ENCODE measurements around the gene STXBP5L.
"Not testable (repeated sequence)": the region's sequence is repeated elsewhere in the genome, so short reads cannot be mapped to it uniquely, and the experiment has no call there.

STXBP5L gene

GRCh38 chr3:120908030-120908794, at the start of gene STXBP5L:
Gene STXBP5L (plus strand): TSS chr3:120908205. CDS start chr3:120909579, 1,374 bp downstream.
- Histone ChIP-seq H3K27me3 (ENCODE audit: control insufficient read depth in 1 of 2, insufficient read depth in 2 of 2, low read length in 2 of 2) (peaks cover 0 to 21% of the 10 kb centered on the region in 2 donors), H3K27ac (ENCODE audit: low read length) (no peak within 1 kb of the TSS), H3K4me3 (ENCODE audit: low read length in 2 of 2) (peak within 1 kb of the TSS; percentile 62 to 73), H3K36me3 (ENCODE audit: control insufficient read depth in 2 of 2, insufficient read depth in 2 of 2, low read length in 2 of 2) (no peaks in the 10 kb centered on the region), H3K9me3 (ENCODE audit: control insufficient read depth in 2 of 2, low read length in 2 of 2) (no peaks in the 10 kb centered on the region), H3K9ac (ENCODE audit: low read length in 2 of 2) (peak within 1 kb of the TSS in 1 of 2 donors; percentile 22), H3K4me1 (ENCODE audit: control insufficient read depth, insufficient read depth, low read length) (no peaks in the 10 kb centered on the region)

- H3K4me3 ChIP-seq (ENCODE audit: low read length in 2 of 2): no peak overlapping the region
Observed at GRCh38 chr3:120858521-120858920, 49.5 kb upstream of the STXBP5L start.

GRCh38 chr3:120864541-120864940, 43.5 kb upstream of the STXBP5L start:
- Histone ChIP-seq H3K4me1 (ENCODE audit: control insufficient read depth, insufficient read depth, low read length) (no peaks in the 10 kb centered on the region), H3K4me3 (ENCODE audit: low read length in 2 of 2) (no peak overlapping the region), H3K27me3 (ENCODE audit: control insufficient read depth in 1 of 2, insufficient read depth in 2 of 2, low read length in 2 of 2) (no peaks in the 10 kb centered on the region), H3K9ac (ENCODE audit: low read length in 2 of 2) (no peak overlapping the region), H3K36me3 (ENCODE audit: control insufficient read depth in 2 of 2, insufficient read depth in 2 of 2, low read length in 2 of 2) (no peaks in the 10 kb centered on the region), H3K27ac (ENCODE audit: low read length) (no peak overlapping the region), H3K9me3 (ENCODE audit: control insufficient read depth in 2 of 2, low read length in 2 of 2) (no peaks in the 10 kb centered on the region)

More at GRCh38 chr3:120858521-120858920, 49.5 kb upstream of the STXBP5L start:
- no peaks in the 10 kb centered on the region for H3K36me3 ChIP-seq (ENCODE audit: control insufficient read depth in 2 of 2, insufficient read depth in 2 of 2, low read length in 2 of 2)
- no peak overlapping the region for H3K27ac ChIP-seq (ENCODE audit: low read length)
- no peaks in the 10 kb centered on the region for H3K27me3 ChIP-seq (ENCODE audit: control insufficient read depth in 1 of 2, insufficient read depth in 2 of 2, low read length in 2 of 2)
- H3K9ac ChIP-seq (ENCODE audit: low read length in 2 of 2): no peak overlapping the region
- peaks cover 2% of the 10 kb centered on the region for H3K4me1 ChIP-seq (ENCODE audit: control insufficient read depth, insufficient read depth, low read length)
- no peaks in the 10 kb centered on the region for H3K9me3 ChIP-seq (ENCODE audit: control insufficient read depth in 2 of 2, low read length in 2 of 2)

- Histone ChIP-seq H3K9me3 (ENCODE audit: control insufficient read depth in 2 of 2, low read length in 2 of 2) (no peaks in the 10 kb centered on the region), H3K36me3 (ENCODE audit: control insufficient read depth in 2 of 2, insufficient read depth in 2 of 2, low read length in 2 of 2) (no peaks in the 10 kb centered on the region), H3K27me3 (ENCODE audit: control insufficient read depth in 1 of 2, insufficient read depth in 2 of 2, low read length in 2 of 2) (no peaks in the 10 kb centered on the region), H3K9ac (ENCODE audit: low read length in 2 of 2) (no peak overlapping the region), H3K4me1 (ENCODE audit: control insufficient read depth, insufficient read depth, low read length) (no peaks in the 10 kb centered on the region), H3K27ac (ENCODE audit: low read length) (no peak overlapping the region), H3K4me3 (ENCODE audit: low read length in 2 of 2) (no peak overlapping the region)
Observed at GRCh38 chr3:120875507-120875906, 32.5 kb upstream of the STXBP5L start.

GRCh38 chr3:120875989-120876388, 32.0 kb upstream of the STXBP5L start:
- no peaks in the 10 kb centered on the region for H3K9me3 ChIP-seq (ENCODE audit: control insufficient read depth in 2 of 2, low read length in 2 of 2)
- H3K9ac ChIP-seq (ENCODE audit: low read length in 2 of 2): no peak overlapping the region
- H3K36me3 ChIP-seq (ENCODE audit: control insufficient read depth in 2 of 2, insufficient read depth in 2 of 2, low read length in 2 of 2): no peaks in the 10 kb centered on the region
- no peaks in the 10 kb centered on the region for H3K27me3 ChIP-seq (ENCODE audit: control insufficient read depth in 1 of 2, insufficient read depth in 2 of 2, low read length in 2 of 2)
- no peak overlapping the region for H3K27ac ChIP-seq (ENCODE audit: low read length)
- no peaks in the 10 kb centered on the region for H3K4me1 ChIP-seq (ENCODE audit: control insufficient read depth, insufficient read depth, low read length)
- H3K4me3 ChIP-seq (ENCODE audit: low read length in 2 of 2): no peak overlapping the region

GRCh38 chr3:120879411-120879810, 28.6 kb upstream of the STXBP5L start:
- Histone ChIP-seq H3K27ac (ENCODE audit: low read length) (no peak overlapping the region), H3K4me3 (ENCODE audit: low read length in 2 of 2) (no peak overlapping the region), H3K4me1 (ENCODE audit: control insufficient read depth, insufficient read depth, low read length) (no peaks in the 10 kb centered on the region), H3K9ac (ENCODE audit: low read length in 2 of 2) (no peak overlapping the region), H3K9me3 (ENCODE audit: control insufficient read depth in 2 of 2, low read length in 2 of 2) (no peaks in the 10 kb centered on the region), H3K36me3 (ENCODE audit: control insufficient read depth in 2 of 2, insufficient read depth in 2 of 2, low read length in 2 of 2) (no peaks in the 10 kb centered on the region), H3K27me3 (ENCODE audit: control insufficient read depth in 1 of 2, insufficient read depth in 2 of 2, low read length in 2 of 2) (no peaks in the 10 kb centered on the region)

GRCh38 chr3:120892921-120893320, 15.1 kb upstream of the STXBP5L start:
- H3K36me3 ChIP-seq (ENCODE audit: control insufficient read depth in 2 of 2, insufficient read depth in 2 of 2, low read length in 2 of 2): no peaks in the 10 kb centered on the region
- no peaks in the 10 kb centered on the region for H3K4me1 ChIP-seq (ENCODE audit: control insufficient read depth, insufficient read depth, low read length)
- H3K4me3 ChIP-seq (ENCODE audit: low read length in 2 of 2): no peak overlapping the region
- H3K9me3 ChIP-seq (ENCODE audit: control insufficient read depth in 2 of 2, low read length in 2 of 2): no peaks in the 10 kb centered on the region
- H3K9ac ChIP-seq (ENCODE audit: low read length in 2 of 2): no peak overlapping the region
- no peaks in the 10 kb centered on the region for H3K27me3 ChIP-seq (ENCODE audit: control insufficient read depth in 1 of 2, insufficient read depth in 2 of 2, low read length in 2 of 2)
- H3K27ac ChIP-seq (ENCODE audit: low read length): no peak overlapping the region

GRCh38 chr3:120894316-120895057, 13.5 kb upstream of the STXBP5L start:
- no peak overlapping the region for H3K27ac ChIP-seq (ENCODE audit: low read length)
- no peak overlapping the region for H3K9ac ChIP-seq (ENCODE audit: low read length in 2 of 2)
- no peaks in the 10 kb centered on the region for H3K4me1 ChIP-seq (ENCODE audit: control insufficient read depth, insufficient read depth, low read length)
- H3K9me3 ChIP-seq (ENCODE audit: control insufficient read depth in 2 of 2, low read length in 2 of 2): no peaks in the 10 kb centered on the region
- H3K27me3 ChIP-seq (ENCODE audit: control insufficient read depth in 1 of 2, insufficient read depth in 2 of 2, low read length in 2 of 2): no peaks in the 10 kb centered on the region
- H3K36me3 ChIP-seq (ENCODE audit: control insufficient read depth in 2 of 2, insufficient read depth in 2 of 2, low read length in 2 of 2): no peaks in the 10 kb centered on the region
- no peak overlapping the region for H3K4me3 ChIP-seq (ENCODE audit: low read length in 2 of 2)

- not testable (repeated sequence) for H3K9ac ChIP-seq (ENCODE audit: low read length in 2 of 2); H3K4me3 ChIP-seq (ENCODE audit: low read length in 2 of 2)
Observed at GRCh38 chr3:120901716-120902115, 6.3 kb upstream of the STXBP5L start.

GRCh38 chr3:120903221-120903620, 4.8 kb upstream of the STXBP5L start:
- H3K36me3 ChIP-seq (ENCODE audit: control insufficient read depth in 2 of 2, insufficient read depth in 2 of 2, low read length in 2 of 2): no peaks in the 10 kb centered on the region
- no peaks in the 10 kb centered on the region for H3K4me1 ChIP-seq (ENCODE audit: control insufficient read depth, insufficient read depth, low read length)
- H3K9me3 ChIP-seq (ENCODE audit: control insufficient read depth in 2 of 2, low read length in 2 of 2): no peaks in the 10 kb centered on the region
- H3K4me3 ChIP-seq (ENCODE audit: low read length in 2 of 2): no peak overlapping the region
- H3K9ac ChIP-seq (ENCODE audit: low read length in 2 of 2): no peak overlapping the region
- H3K27me3 ChIP-seq (ENCODE audit: control insufficient read depth in 1 of 2, insufficient read depth in 2 of 2, low read length in 2 of 2): peaks cover 0 to 5% of the 10 kb centered on the region in 2 donors
- no peak overlapping the region for H3K27ac ChIP-seq (ENCODE audit: low read length)

More at GRCh38 chr3:120901716-120902115, 6.3 kb upstream of the STXBP5L start:
- not testable (repeated sequence) for H3K4me1 ChIP-seq (ENCODE audit: control insufficient read depth, insufficient read depth, low read length); H3K36me3 ChIP-seq (ENCODE audit: control insufficient read depth in 2 of 2, insufficient read depth in 2 of 2, low read length in 2 of 2); H3K9me3 ChIP-seq (ENCODE audit: control insufficient read depth in 2 of 2, low read length in 2 of 2); H3K27ac ChIP-seq (ENCODE audit: low read length); H3K27me3 ChIP-seq (ENCODE audit: control insufficient read depth in 1 of 2, insufficient read depth in 2 of 2, low read length in 2 of 2)

- no peaks in the 10 kb centered on the region for H3K9me3 ChIP-seq (ENCODE audit: control insufficient read depth in 2 of 2, low read length in 2 of 2)
- H3K27ac ChIP-seq (ENCODE audit: low read length): no peak overlapping the region
- H3K9ac ChIP-seq (ENCODE audit: low read length in 2 of 2): no peak overlapping the region
- H3K27me3 ChIP-seq (ENCODE audit: control insufficient read depth in 1 of 2, insufficient read depth in 2 of 2, low read length in 2 of 2): peaks cover 0 to 19% of the 10 kb centered on the region in 2 donors
- no peaks in the 10 kb centered on the region for H3K4me1 ChIP-seq (ENCODE audit: control insufficient read depth, insufficient read depth, low read length)
- no peaks in the 10 kb centered on the region for H3K36me3 ChIP-seq (ENCODE audit: control insufficient read depth in 2 of 2, insufficient read depth in 2 of 2, low read length in 2 of 2)
- H3K4me3 ChIP-seq (ENCODE audit: low read length in 2 of 2): peak overlapping the region; percentile 9 to 73
Observed at GRCh38 chr3:120907659-120908029, 361 bp upstream of the STXBP5L start.

All from stomach smooth muscle (tissue), 2 donors.